Heart right ventricle (tissue), 16 donors: Measurements from ENCODE around the gene TOMM34. TPM values are rescaled to one million over a fixed set of nuclear protein-coding genes. Genes with fewer than 3 reads are reported as not detected.

Experiments
- ATAC-seq, 8 donors: fragments of 200-7000 bp; cut with Tn5 transposase; one replicate each; pipeline ENCODE4 v1.9.1; 2020; ENCODE audit warnings: mild to moderate bottlenecking in 8 of 8, moderate library complexity in 8 of 8, moderate number of reproducible peaks in 1 of 8
- DNase-seq, 2 donors: peaks; one replicate each; pipeline ENCODE4 v3.0.0-alpha.2; 2020
- H3K27ac ChIP-seq, 10 donors: fragments of 200-600 bp; sonication (generic) in 2 of 10; one replicate each; pipeline versions ENCODE4 v1.5.0 to v1.8.0; 2020 to 2022; ENCODE audit warnings: mild to moderate bottlenecking in 3 of 10
- H3K27me3 ChIP-seq, 7 donors: fragments of 200-600 bp; one replicate each; pipeline ENCODE4 v1.8.0; 2021 to 2022; ENCODE audit warnings: mild to moderate bottlenecking in 2 of 7
- H3K36me3 ChIP-seq, 9 donors: fragments of 200-600 bp; sonication (generic) in 1 of 9; one replicate each; pipeline versions ENCODE4 v1.5.0 to v1.8.0; 2020 to 2022; ENCODE audit warnings: mild to moderate bottlenecking in 2 of 9
- H3K4me1 ChIP-seq, 9 donors: fragments of 200-600 bp; sonication (generic) in 1 of 9; one replicate each; pipeline versions ENCODE4 v1.5.0 to v1.8.0; 2020 to 2022; ENCODE audit warnings: mild to moderate bottlenecking in 4 of 9
- H3K4me3 ChIP-seq, 10 donors: fragments of 200-600 bp; sonication (generic) in 2 of 10; one replicate each; pipeline versions ENCODE4 v1.5.0 to v1.8.0; 2020 to 2022; ENCODE audit warnings: mild to moderate bottlenecking in 7 of 10, moderate library complexity in 2 of 10
- H3K9me3 ChIP-seq, 11 donors: fragments of 200-600 bp in 10 of 11; sonication (generic) in 2 of 11; one replicate each; pipeline versions ENCODE4 v1.5.0 to v1.8.0; 2013 to 2022; ENCODE audit warnings: mild to moderate bottlenecking in 2 of 11, control low read depth in 1 of 11, moderate library complexity in 1 of 11
- WGBS, 2 donors: extraction: QIAGEN DNeasy Blood & Tissue Kit; methylation state at CpG; one replicate each; pipeline ENCODE4 v1.1.7; 2013; ENCODE audit warnings: inconsistent platforms in 1 of 2; 5-methylcytosine and 5-hydroxymethylcytosine counted together
- intact Hi-C, 10 donors: fragments of 100-400 bp; cut with DNase I; formaldehyde crosslinking; loops; one replicate each; pipeline versions ENCODE4 v1.11.1 to v1.14.2; 2022
- polyA plus RNA-seq, 2 donors: library from polyadenylated mRNA; stranded (reverse); fragments of 200-250 nt; gene quantifications; one replicate each; pipeline ENCODE4 v1.2.3, GENCODE V29; 2013
- total RNA-seq, 10 donors: library from RNA; stranded (reverse); fragmentation: NEBNext Ultra II Directional in 3 of 10; extraction: Animal tissue kit (Norgen Biotek cat#: 25700) in 3 of 10; gene quantifications; one replicate each; pipeline versions ENCODE4 v1.2.1 to v1.2.4, GENCODE V29; 2021 to 2023
- TF ChIP-seq, protein P1 (sequence below), 9 donors: fragments of 200-600 bp; sonication (generic) in 2 of 9; IDR thresholded peaks; one replicate each; pipeline versions ENCODE4 v1.5.0 to v1.8.0; 2021 to 2022; ENCODE audit warnings: antibody characterized with exemption in 9 of 9, mild to moderate bottlenecking in 5 of 9, moderate library complexity in 1 of 9
- donor health status: Arrhythmogenic right ventricular cardiomyopathy.
- donor health status: ischemic (EF 13 %, LVEDD 7.1; RV severe dilation, severe dysfunction).
- donor health status: healthy with polysubstance abuse.
- donor health status: DM: no; HTN: yes; CAD: no.
- donor health status: DM: no; HTN: no; CAD: no.
- donor health status: ischemic (EF 25% LVEDD 6.9; RV normal size, moderate dysfunction).
- donor health status: ischemic (EF 25% LVEDD 5.7; RV mildly dilated, moderate dysfunction).
- donor health status: healthy.
- donor health status: DM: yes; HTN: yes; CAD: no.
- donor health status: Ischemic cardiomyopathy.
- donor health status: ischemic (EF 35%, LVEDD 5.7; RV mildly dilated, moderate dysfunction).
- donor health status: nonischemic (EF 11% LVEDD 7.7; RV severe dilation, severe dysfunction).
- donor health status: DM: yes; HTN: yes; CAD: no.
- donor health status: PGD.
- donor health status: ischemic (EF 29% LVEDD 5.4; RV normal size, mild dysfunction).
- donor health status: nonischemic (EF 23%, LVEDD 6.1; RV moderate dilation, normal function).

Gene TOMM34
- total and polyA plus RNA-seq, 12 donors = 3.4 to 21.2 (median 10.3) TPM

DNA sequence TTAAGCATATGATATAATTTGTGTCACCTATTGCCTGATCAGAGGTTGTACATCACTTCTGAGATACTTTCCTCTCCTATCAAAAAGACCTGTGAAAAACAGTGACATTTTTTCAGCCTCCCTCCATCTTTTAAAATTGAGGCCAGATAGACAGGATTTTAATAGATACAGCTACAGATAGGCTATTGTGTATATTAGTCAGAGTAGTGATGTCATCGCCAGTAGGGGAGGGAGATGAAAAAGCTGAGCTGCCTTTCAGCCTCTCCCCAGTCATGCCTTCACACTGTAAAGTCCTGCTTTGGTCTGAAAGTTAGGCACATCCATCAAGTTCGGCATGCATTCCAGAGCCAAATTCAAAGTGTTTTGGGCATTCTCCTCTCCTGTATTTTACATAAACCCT lies 58.2 kb downstream of the TOMM34 start:
- TF ChIP-seq, protein P1, sequence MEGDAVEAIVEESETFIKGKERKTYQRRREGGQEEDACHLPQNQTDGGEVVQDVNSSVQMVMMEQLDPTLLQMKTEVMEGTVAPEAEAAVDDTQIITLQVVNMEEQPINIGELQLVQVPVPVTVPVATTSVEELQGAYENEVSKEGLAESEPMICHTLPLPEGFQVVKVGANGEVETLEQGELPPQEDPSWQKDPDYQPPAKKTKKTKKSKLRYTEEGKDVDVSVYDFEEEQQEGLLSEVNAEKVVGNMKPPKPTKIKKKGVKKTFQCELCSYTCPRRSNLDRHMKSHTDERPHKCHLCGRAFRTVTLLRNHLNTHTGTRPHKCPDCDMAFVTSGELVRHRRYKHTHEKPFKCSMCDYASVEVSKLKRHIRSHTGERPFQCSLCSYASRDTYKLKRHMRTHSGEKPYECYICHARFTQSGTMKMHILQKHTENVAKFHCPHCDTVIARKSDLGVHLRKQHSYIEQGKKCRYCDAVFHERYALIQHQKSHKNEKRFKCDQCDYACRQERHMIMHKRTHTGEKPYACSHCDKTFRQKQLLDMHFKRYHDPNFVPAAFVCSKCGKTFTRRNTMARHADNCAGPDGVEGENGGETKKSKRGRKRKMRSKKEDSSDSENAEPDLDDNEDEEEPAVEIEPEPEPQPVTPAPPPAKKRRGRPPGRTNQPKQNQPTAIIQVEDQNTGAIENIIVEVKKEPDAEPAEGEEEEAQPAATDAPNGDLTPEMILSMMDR (IDR thresholded peaks at IDR 0.05) = no peak
- ATAC-seq = no peak
- WGBS, 2 donors = 85 to 92% methylated on average over 2 of the region's 2 CpGs
- Histone ChIP-seq H3K4me1 (peaks cover 1 to 44% (median 24%) of the 10 kb centered on the region in 9 donors), H3K36me3 (peaks cover 0 to 75% (median 50%) of the 10 kb centered on the region in 9 donors), H3K27ac (no peak overlapping the region), H3K4me3 (no peak overlapping the region), H3K9me3 (no peaks in the 10 kb centered on the region), H3K27me3 (no peaks in the 10 kb centered on the region)
- intact Hi-C loops = no loop called here
- DNase-seq = no peak

- DNase-seq = no peak
- 79 to 83% methylated on average over 5 of the region's 5 CpGs for WGBS, 2 donors
- Histone ChIP-seq H3K4me1 (peaks cover 2 to 54% (median 41%) of the 10 kb centered on the region in 9 donors), H3K9me3 (no peaks in the 10 kb centered on the region), H3K27ac (no peak overlapping the region), H3K36me3 (peaks cover 0 to 59% (median 34%) of the 10 kb centered on the region in 9 donors), H3K27me3 (no peaks in the 10 kb centered on the region), H3K4me3 (no peak overlapping the region)
- intact Hi-C loops = no loop called here
- TF ChIP-seq, protein P1 (IDR thresholded peaks at IDR 0.05) = no peak
- no peak for ATAC-seq
Measured at GRCh38 chr20:44900231-44900854, 59.9 kb downstream of the TOMM34 start.

GRCh38 chr20:44897133-44897532 lies 63.1 kb downstream of the TOMM34 start:
- no peak for DNase-seq
- Histone ChIP-seq H3K27me3 (no peaks in the 10 kb centered on the region), H3K4me3 (no peak overlapping the region), H3K36me3 (peaks cover 0 to 50% (median 4%) of the 10 kb centered on the region in 9 donors), H3K9me3 (no peaks in the 10 kb centered on the region), H3K4me1 (peaks cover 2 to 84% (median 57%) of the 10 kb centered on the region in 9 donors), H3K27ac (peak overlapping the region in 5 of 10 donors; percentile 13 to 54 (median 48))
- WGBS, 2 donors = 70 to 74% methylated on average over 1 of the region's 1 CpG
- intact Hi-C loops = no loop called here
- ATAC-seq = peak in 1 of 8 donors; percentile 35
- TF ChIP-seq, protein P1 (IDR thresholded peaks at IDR 0.05) = no peak

DNA sequence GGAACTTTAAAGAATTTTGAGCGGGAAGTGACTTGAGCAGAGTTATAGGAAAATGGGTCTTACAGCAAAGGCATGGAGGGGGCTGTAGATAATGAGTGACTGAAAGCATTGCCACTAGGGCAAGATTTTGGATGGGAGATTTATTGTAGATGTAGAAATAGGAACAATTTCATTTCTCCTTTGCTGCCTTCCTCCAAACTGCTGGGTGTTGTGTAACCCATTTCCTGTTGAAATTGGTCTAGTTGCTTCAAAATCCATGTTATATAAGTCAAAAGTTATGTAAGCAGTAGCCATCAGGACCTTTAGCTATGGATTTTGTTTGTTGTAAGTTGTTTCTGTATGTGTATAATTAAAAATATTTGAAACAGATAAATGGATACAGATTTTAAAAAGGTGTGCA lies 63.6 kb downstream of the TOMM34 start:
- peaks cover 2 to 90% (median 63%) of the 10 kb centered on the region in 9 donors for H3K4me1 ChIP-seq
- H3K27ac ChIP-seq = peak overlapping the region in 6 of 10 donors; percentile 15 to 54 (median 36)
- intact Hi-C loops = no loop called here
- no peak for DNase-seq
- peak in 5 of 8 donors; percentile 37 to 73 (median 56) for ATAC-seq
- no peaks in the 10 kb centered on the region for H3K27me3 ChIP-seq
- TF ChIP-seq, protein P1 (IDR thresholded peaks at IDR 0.05) = no peak
- 65 to 69% methylated on average over 1 of the region's 1 CpG for WGBS, 2 donors
- peaks cover 0 to 50% (median 2%) of the 10 kb centered on the region in 9 donors for H3K36me3 ChIP-seq
- H3K4me3 ChIP-seq = no peak overlapping the region
- H3K9me3 ChIP-seq = no peaks in the 10 kb centered on the region
